SK-N-SH (cell line): ENCODE data around the gene KLK11. TPM values are rescaled to one million over a fixed set of nuclear protein-coding genes. Genes with fewer than 3 reads are reported as not detected.

Source experiments
- CTCF ChIA-PET: fragments of 300-600, 350-600 bp; formaldehyde crosslinking; extraction: SDS; loops from one replicate; lab custom pipeline; 2021; lab: Yijun Ruan, JAX
- POLR2A ChIA-PET: fragments of 350-600 bp; sonication (Branson Sonifier 250); formaldehyde crosslinking; extraction: SDS; loops from one replicate; lab custom pipeline; 2020; ENCODE audit warnings: antibody characterized with exemption, inconsistent platforms; lab: Yijun Ruan, JAX
- DNase-seq: peaks from one replicate; pipeline ENCODE4 v3.0.0; 2012
- H2AFZ ChIP-seq: fragments of 200-600 bp; sonication (generic); 2 replicates; pipeline ENCODE4 v1.8.1; 2016; ENCODE audit warnings: antibody characterized with exemption, mild to moderate bottlenecking, low read depth
- H3F3A ChIP-seq: fragments of 200-600 bp; sonication (generic); replicated peaks from 2 replicates; pipeline ENCODE3; 2016; ENCODE audit warnings: antibody characterized with exemption, mild to moderate bottlenecking; ENCODE audit not compliant: insufficient read depth
- H3K27ac ChIP-seq, 2 experiments: fragments of 200-500 bp in 1 of 2; fragments of 200-600 bp in 1 of 2; sonication (Bioruptor generic) in 1 of 2; sonication (generic), shearing (Covaris generic) in 1 of 2; 2 replicates each; pipeline versions ENCODE4 v1.5.1 to v1.6.1; 2014 to 2016; ENCODE audit warnings: low read depth in 2 of 2, inconsistent platforms in 1 of 2, low read length in 1 of 2, mild to moderate bottlenecking in 1 of 2, mixed read lengths in 1 of 2
- H3K27me3 ChIP-seq: fragments of 200-600 bp; sonication (generic), shearing (Covaris generic); 2 replicates; pipeline ENCODE4 v1.6.1; 2016; ENCODE audit warnings: mixed run types; ENCODE audit not compliant: insufficient read depth
- H3K36me3 ChIP-seq, 2 experiments: fragments of 200-500 bp in 1 of 2; fragments of 200-600 bp in 1 of 2; sonication (Bioruptor generic) in 1 of 2; sonication (generic) in 1 of 2; replicated peaks in 1 of 2; 2 replicates each; pipeline versions ENCODE3 to v1.5.1; 2014 to 2016; ENCODE audit warnings: low read length in 1 of 2, mild to moderate bottlenecking in 1 of 2; ENCODE audit not compliant: insufficient read depth in 2 of 2, control insufficient read depth in 1 of 2
- H3K4me1 ChIP-seq, 2 experiments: fragments of 200-500 bp in 1 of 2; fragments of 200-600 bp in 1 of 2; sonication (Bioruptor generic) in 1 of 2; sonication (generic), shearing (Covaris generic) in 1 of 2; 2 replicates each; pipeline versions ENCODE4 v1.5.1 to v1.6.1; 2014 to 2016; ENCODE audit warnings: low read depth in 1 of 2, low read length in 1 of 2, mixed run types in 1 of 2; ENCODE audit not compliant: insufficient read depth in 2 of 2, control insufficient read depth in 1 of 2
- H3K4me2 ChIP-seq: fragments of 200-600 bp; sonication (generic), shearing (Covaris generic); 2 replicates; pipeline ENCODE4 v1.6.1; 2017; ENCODE audit warnings: mixed run types
- H3K4me3 ChIP-seq, 2 experiments: fragments of 200-500 bp in 1 of 2; fragments of 200-600 bp in 1 of 2; sonication (Bioruptor generic) in 1 of 2; sonication (generic), shearing (Covaris generic) in 1 of 2; 2 replicates each; pipeline versions ENCODE4 v1.5.1 to v1.8.1; 2014 to 2016; ENCODE audit warnings: low read depth in 2 of 2, inconsistent platforms in 1 of 2, low read length in 1 of 2, mild to moderate bottlenecking in 1 of 2, mixed read lengths in 1 of 2, moderate library complexity in 1 of 2
- H3K79me2 ChIP-seq: fragments of 200-600 bp; sonication (generic); 2 replicates; pipeline ENCODE4 v1.8.1; 2017; ENCODE audit warnings: mild to moderate bottlenecking; ENCODE audit not compliant: insufficient read depth
- H3K9ac ChIP-seq: fragments of 200-600 bp; sonication (generic); 2 replicates; pipeline ENCODE4 v1.6.1; 2017; ENCODE audit warnings: mixed run types
- H3K9me2 ChIP-seq: fragments of 200-600 bp; sonication (generic); 2 replicates; pipeline ENCODE4 v1.6.1; 2017; ENCODE audit warnings: mixed run types
- H3K9me3 ChIP-seq: fragments of 200-600 bp; sonication (generic); 2 replicates; pipeline ENCODE4 v1.6.1; 2017; ENCODE audit warnings: mixed run types, mild to moderate bottlenecking, moderate library complexity
- H4K20me1 ChIP-seq: fragments of 200-600 bp; sonication (generic); 2 replicates; pipeline ENCODE4 v1.6.1; 2017; ENCODE audit warnings: mild to moderate bottlenecking, mixed run types; ENCODE audit not compliant: insufficient read depth
- CHD2 ChIP-seq: fragments of 150-350 bp; IDR thresholded peaks from 2 replicates; pipeline ENCODE4 v1.6.1; 2018; ENCODE audit warnings: low read length; ENCODE audit not compliant: partially characterized antibody
- ELF1 ChIP-seq: IDR thresholded peaks from 2 replicates; pipeline ENCODE4 v1.4.0; 2012
- EZH2phosphoT487 ChIP-seq: fragments of 200-600 bp; sonication (generic); IDR thresholded peaks from 2 replicates; pipeline ENCODE4 v1.6.1; 2017; ENCODE audit warnings: low read depth, mixed run types, mild to moderate bottlenecking, antibody characterized with exemption, moderate library complexity, borderline replicate concordance
- FOXM1 ChIP-seq: IDR thresholded peaks from 2 replicates; pipeline ENCODE4 v1.4.0; 2012; ENCODE audit warnings: low read depth, mild to moderate bottlenecking
- GABPA ChIP-seq: IDR thresholded peaks from 2 replicates; pipeline ENCODE4 v1.4.0; 2012; ENCODE audit warnings: low read depth, mild to moderate bottlenecking
- GATA2 ChIP-seq: sonication (generic); formaldehyde crosslinking; IDR thresholded peaks from 2 replicates; pipeline ENCODE4 v1.5.0; 2020; ENCODE audit warnings: mild to moderate bottlenecking, missing genetic modification reagents
- IRF3 ChIP-seq: fragments of 150-350 bp; IDR thresholded peaks from 2 replicates; pipeline ENCODE4 v1.6.1; 2016; ENCODE audit warnings: mild to moderate bottlenecking, low read depth, low read length
- MAX ChIP-seq: IDR thresholded peaks from 2 replicates; pipeline ENCODE4 v1.4.0; 2012; ENCODE audit warnings: low read depth
- PBX3 ChIP-seq: IDR thresholded peaks from 2 replicates; pipeline ENCODE4; 2012
- POLR2AphosphoS5 ChIP-seq: IDR thresholded peaks from 2 replicates; pipeline ENCODE4 v1.6.1; 2012; ENCODE audit warnings: low read depth, low read length
- RFX5 ChIP-seq: IDR thresholded peaks from 2 replicates; pipeline ENCODE4 v1.6.1; 2012; ENCODE audit warnings: mild to moderate bottlenecking, improper control_type of control experiment, low read length
- RXRA ChIP-seq: IDR thresholded peaks from 2 replicates; pipeline ENCODE4 v1.4.0; 2012; ENCODE audit warnings: low read depth, mild to moderate bottlenecking, borderline replicate concordance
- SIN3A ChIP-seq: IDR thresholded peaks from 2 replicates; pipeline ENCODE4 v1.6.1; 2012; ENCODE audit warnings: low read depth, mild to moderate bottlenecking, low read length, moderate library complexity, borderline replicate concordance
- TCF12 ChIP-seq: IDR thresholded peaks from 2 replicates; pipeline ENCODE4 v1.4.0; 2012
- TEAD4 ChIP-seq: IDR thresholded peaks from 2 replicates; pipeline ENCODE4 v1.4.0; 2012; ENCODE audit warnings: mild to moderate bottlenecking, borderline replicate concordance; ENCODE audit not compliant: insufficient read depth
- WGBS: methylation state at CpG from one replicate; pipeline ENCODE4 v1.1.6; 2017; ENCODE audit warnings: low lambda C conversion rate; 5-methylcytosine and 5-hydroxymethylcytosine counted together
- polyA plus RNA-seq, 3 experiments: library from polyadenylated mRNA; depleted of rRNA; stranded (reverse); fragments of >200 nt; gene quantifications; 2 replicates each; pipeline ENCODE4 v1.2.3, GENCODE V29; 2012

KLK11 gene
- polyA plus RNA-seq, 1 of the 3 experiments (the other 2 are of a cell fraction), result not detected

- Histone ChIP-seq H3K9ac (no peak overlapping the region), H4K20me1 (no peaks in the 10 kb centered on the region), H3F3A (no peaks in the 10 kb centered on the region), H3K9me3 (no peaks in the 10 kb centered on the region), H3K27ac (no peak overlapping the region), H3K36me3 (no peaks in the 10 kb centered on the region), H3K4me1 (no peaks in the 10 kb centered on the region), H2AFZ (no peak overlapping the region), H3K4me3 (no peak overlapping the region), H3K4me2 (no peak overlapping the region), H3K27me3 (peaks cover 20% of the 10 kb centered on the region; the same call in 1 of the 2 replicates), H3K79me2 (no peaks in the 10 kb centered on the region), H3K9me2 (no peaks in the 10 kb centered on the region)
- POLR2A ChIA-PET, result no interaction called here
- CTCF ChIA-PET, result no interaction called here
- no peak for DNase-seq
- 26% methylated on average over 11 of the region's 12 CpGs for WGBS
- no peak for TF ChIP-seq RFX5
Measured at GRCh38 chr19:51002089-51002532, 24.3 kb downstream of the KLK11 start.

- H3F3A ChIP-seq, result no peaks in the 10 kb centered on the region
- DNase-seq, result no peak
- H4K20me1 ChIP-seq, result no peaks in the 10 kb centered on the region
- no peaks in the 10 kb centered on the region for H3K4me1 ChIP-seq
- WGBS, result 10% methylated on average over 7 of the region's 7 CpGs
- no peaks in the 10 kb centered on the region for H3K9me3 ChIP-seq
- no peak within 1 kb of the TSS for H3K4me2 ChIP-seq
- no peak for TF ChIP-seq EZH2phosphoT487
- no peak for TF ChIP-seq CHD2
- TF ChIP-seq TCF12, result no peak
- TF ChIP-seq RFX5, result no peak
- no peak for TF ChIP-seq GATA2
- no peak for TF ChIP-seq IRF3
- TF ChIP-seq RXRA, result no peak
- no peak for TF ChIP-seq TEAD4
- TF ChIP-seq PBX3, result no peak
- no peak for TF ChIP-seq GABPA
- TF ChIP-seq, all 33 proteins: peak for 0
- H3K9ac ChIP-seq, result no peak within 1 kb of the TSS
- H3K27ac ChIP-seq, result no peak within 1 kb of the TSS
- H3K79me2 ChIP-seq, result no peaks in the 10 kb centered on the region
- ChIA-PET CTCF (interaction anchor here (0.8 kb wide), 1 partner anchor 15 kb away, joined by 3 read pairs; no protein-coding TSS in a partner anchor), POLR2A (no interaction called here)
- H2AFZ ChIP-seq, result no peak within 1 kb of the TSS
- peaks cover 20% of the 10 kb centered on the region; the same call in 1 of the 2 replicates for H3K27me3 ChIP-seq
- H3K9me2 ChIP-seq, result no peaks in the 10 kb centered on the region
- no peak within 1 kb of the TSS for H3K4me3 ChIP-seq
- H3K36me3 ChIP-seq, result no peaks in the 10 kb centered on the region
Measured at GRCh38 chr19:51001515-51001914, 24.9 kb downstream of the KLK11 start, which contains the start of gene KLK8. Gene KLK8 (minus strand): TSS chr19:51001604. CDS start chr19:51001167, 437 bp downstream.

GRCh38 chr19:51000981-51001380 lies 25.4 kb downstream of the KLK11 start:
- Histone ChIP-seq H4K20me1 (no peaks in the 10 kb centered on the region), H2AFZ (no peak overlapping the region), H3K27me3 (peaks cover 20% of the 10 kb centered on the region; the same call in 1 of the 2 replicates), H3K9ac (no peak overlapping the region), H3K9me2 (no peaks in the 10 kb centered on the region), H3K27ac (no peak overlapping the region), H3K36me3 (no peaks in the 10 kb centered on the region), H3K9me3 (no peaks in the 10 kb centered on the region), H3K4me1 (no peaks in the 10 kb centered on the region), H3K79me2 (no peaks in the 10 kb centered on the region), H3K4me3 (no peak overlapping the region), H3K4me2 (no peak overlapping the region), H3F3A (no peaks in the 10 kb centered on the region)
- POLR2A ChIA-PET, result no interaction called here
- no peak for TF ChIP-seq ELF1
- TF ChIP-seq MAX, result no peak
- no peak for TF ChIP-seq PBX3
- no peak for TF ChIP-seq FOXM1
- TF ChIP-seq POLR2AphosphoS5, result no peak
- no peak for TF ChIP-seq SIN3A
- TF ChIP-seq RXRA, result no peak
- 27% methylated on average over 16 of the region's 16 CpGs for WGBS
- no peak for DNase-seq
- CTCF ChIA-PET, result interaction anchor here (0.8 kb wide), 1 partner anchor 16 kb away, joined by 3 read pairs; no protein-coding TSS in a partner anchor
